Measurements from ENCODE around the gene BFSP1.

Gene BFSP1

DNA sequence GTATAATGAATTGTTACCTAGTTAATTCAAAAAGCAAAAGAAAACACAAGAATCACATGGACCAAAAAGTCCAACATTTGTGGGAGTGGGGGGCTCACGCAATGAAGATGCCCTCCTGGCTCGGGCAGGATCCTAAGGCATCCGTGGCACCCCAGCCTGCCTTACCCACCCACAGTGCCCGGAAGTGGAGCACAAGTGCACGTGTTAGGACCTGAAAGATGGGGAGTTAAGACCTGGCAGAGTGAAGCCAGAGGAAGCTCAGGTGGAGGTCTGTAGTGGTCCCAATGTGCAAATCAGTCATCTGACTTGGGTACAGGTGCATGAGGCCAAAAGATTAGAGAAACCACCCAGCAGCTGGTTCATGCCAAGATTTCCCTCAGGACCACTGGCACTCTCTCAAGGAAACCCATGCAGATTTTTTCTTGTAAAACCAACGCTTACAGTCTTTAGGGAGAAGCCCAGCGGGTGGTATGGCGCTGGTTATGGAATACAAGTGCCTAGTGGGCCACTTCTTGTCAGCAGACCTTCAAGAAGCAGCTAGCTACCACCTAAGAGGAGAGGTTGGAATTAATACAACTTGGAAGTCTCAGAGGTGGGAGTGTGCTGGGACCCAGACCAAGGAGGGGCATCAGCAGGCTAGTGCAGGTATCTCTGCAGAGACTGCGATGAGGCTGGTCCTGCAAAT lies 42.1 kb downstream of the BFSP1 start:
- H3K27me3 ChIP-seq (ENCODE audit: insufficient read depth, low read length), result no peaks in the 10 kb centered on the region
- H3K4me3 ChIP-seq (ENCODE audit: low read length), result no peak overlapping the region
- H3K4me1 ChIP-seq (ENCODE audit: insufficient read depth, low read length), result no peaks in the 10 kb centered on the region
- no peak overlapping the region for H3K27ac ChIP-seq (ENCODE audit: low read length)
- H3K9ac ChIP-seq (ENCODE audit: low read depth, low read length), result no peak overlapping the region
- no peaks in the 10 kb centered on the region for H3K9me3 ChIP-seq (ENCODE audit: insufficient read depth, low read depth, low read length)
- no peaks in the 10 kb centered on the region for H3K36me3 ChIP-seq (ENCODE audit: insufficient read depth, low read depth, low read length)

DNA sequence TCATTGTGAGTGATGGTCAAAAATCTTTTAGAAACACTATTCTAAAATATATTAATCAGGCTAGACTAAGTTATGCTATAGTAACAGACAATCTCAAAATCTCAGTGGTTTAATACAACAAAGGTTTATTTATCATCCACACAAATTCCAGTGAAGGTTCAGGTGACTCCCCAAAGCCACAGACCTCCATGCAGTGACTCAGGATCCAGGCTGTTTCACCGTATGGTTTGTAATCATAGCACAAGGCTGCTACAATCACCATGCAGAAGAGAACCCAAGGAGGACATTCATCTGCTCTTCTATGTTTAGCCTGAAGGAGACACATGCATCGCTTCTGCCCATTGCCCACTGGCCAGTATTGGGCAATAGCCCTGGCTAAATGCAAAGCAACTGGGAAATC lies 46.2 kb downstream of the BFSP1 start:
- Histone ChIP-seq H3K27me3 (ENCODE audit: insufficient read depth, low read length) (no peaks in the 10 kb centered on the region), H3K4me3 (ENCODE audit: low read length) (no peak overlapping the region)

DNA sequence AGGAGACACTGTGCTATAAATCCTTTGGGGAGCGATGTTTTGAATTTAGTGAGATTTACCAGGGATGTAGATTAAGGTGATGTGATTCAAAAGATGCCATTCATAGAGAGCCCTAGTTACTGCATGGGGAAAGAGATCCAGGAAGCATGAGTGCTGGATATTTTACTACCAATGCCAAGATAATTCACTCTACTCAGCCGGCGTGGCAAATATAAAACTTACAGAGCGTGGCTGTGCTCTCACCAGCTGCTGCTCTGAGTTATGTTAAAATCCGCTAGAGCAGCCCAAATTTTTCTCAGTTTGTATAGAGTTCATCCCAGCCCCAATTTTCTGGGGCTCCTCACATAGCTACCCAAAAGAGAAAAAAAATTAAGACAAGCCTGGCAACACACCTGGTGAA lies 48.6 kb downstream of the BFSP1 start:
- Histone ChIP-seq H3K36me3 (ENCODE audit: insufficient read depth, low read depth, low read length) (no peaks in the 10 kb centered on the region), H3K9me3 (ENCODE audit: insufficient read depth, low read depth, low read length) (no peaks in the 10 kb centered on the region), H3K4me1 (ENCODE audit: insufficient read depth, low read length) (no peaks in the 10 kb centered on the region), H3K27me3 (ENCODE audit: insufficient read depth, low read length) (no peaks in the 10 kb centered on the region), H3K9ac (ENCODE audit: low read depth, low read length) (no peak overlapping the region), H3K4me3 (ENCODE audit: low read length) (no peak overlapping the region), H3K27ac (ENCODE audit: low read length) (no peak overlapping the region)

More for the DNA sequence above, 46.2 kb downstream of the BFSP1 start:
- no peak overlapping the region for H3K27ac ChIP-seq (ENCODE audit: low read length)
- H3K9me3 ChIP-seq (ENCODE audit: insufficient read depth, low read depth, low read length), result no peaks in the 10 kb centered on the region
- H3K36me3 ChIP-seq (ENCODE audit: insufficient read depth, low read depth, low read length), result no peaks in the 10 kb centered on the region
- H3K4me1 ChIP-seq (ENCODE audit: insufficient read depth, low read length), result no peaks in the 10 kb centered on the region
- H3K9ac ChIP-seq (ENCODE audit: low read depth, low read length), result no peak overlapping the region

DNA sequence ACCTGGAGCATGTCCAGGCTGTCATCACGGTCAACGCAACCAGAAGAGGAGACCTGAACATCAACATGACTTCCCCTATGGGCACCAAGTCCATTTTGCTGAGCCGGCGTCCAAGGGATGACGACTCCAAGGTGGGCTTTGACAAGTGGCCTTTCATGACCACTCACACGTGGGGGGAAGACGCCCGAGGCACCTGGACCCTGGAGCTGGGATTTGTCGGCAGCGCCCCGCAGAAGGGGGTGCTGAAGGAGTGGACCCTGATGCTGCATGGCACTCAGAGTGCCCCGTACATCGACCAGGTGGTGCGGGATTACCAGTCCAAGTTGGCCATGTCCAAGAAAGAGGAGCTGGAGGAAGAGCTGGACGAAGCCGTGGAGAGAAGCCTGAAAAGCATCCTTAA lies 49.5 kb downstream of the BFSP1 start:
- Histone ChIP-seq H3K4me1 (ENCODE audit: insufficient read depth, low read length) (no peaks in the 10 kb centered on the region), H3K9me3 (ENCODE audit: insufficient read depth, low read depth, low read length) (no peaks in the 10 kb centered on the region), H3K4me3 (ENCODE audit: low read length) (no peak overlapping the region), H3K9ac (ENCODE audit: low read depth, low read length) (no peak overlapping the region), H3K36me3 (ENCODE audit: insufficient read depth, low read depth, low read length) (no peaks in the 10 kb centered on the region), H3K27ac (ENCODE audit: low read length) (no peak overlapping the region), H3K27me3 (ENCODE audit: insufficient read depth, low read length) (no peaks in the 10 kb centered on the region)

DNA sequence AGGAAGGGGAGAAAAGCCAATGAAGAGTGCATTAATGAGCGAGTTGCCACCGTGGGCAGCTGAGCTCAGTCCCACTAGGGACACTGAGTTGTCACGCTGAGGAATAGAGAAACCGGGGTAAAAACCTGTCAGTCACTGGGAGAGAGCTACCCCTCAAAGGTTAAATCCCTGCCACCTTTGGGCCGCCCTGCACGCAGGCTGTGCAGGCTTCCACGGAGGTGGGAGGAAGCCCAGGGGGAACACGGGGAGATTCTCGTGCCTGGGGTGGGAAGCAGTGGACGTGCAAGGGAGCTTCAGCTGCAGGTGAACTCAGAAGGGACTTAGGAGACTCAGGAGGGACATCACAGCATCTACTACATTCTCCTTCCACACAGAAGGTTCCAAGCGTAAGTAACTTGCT lies 50.5 kb downstream of the BFSP1 start:
- Histone ChIP-seq H3K36me3 (ENCODE audit: insufficient read depth, low read depth, low read length) (no peaks in the 10 kb centered on the region), H3K4me1 (ENCODE audit: insufficient read depth, low read length) (no peaks in the 10 kb centered on the region), H3K9ac (ENCODE audit: low read depth, low read length) (no peak overlapping the region), H3K4me3 (ENCODE audit: low read length) (no peak overlapping the region), H3K27me3 (ENCODE audit: insufficient read depth, low read length) (no peaks in the 10 kb centered on the region), H3K27ac (ENCODE audit: low read length) (no peak overlapping the region), H3K9me3 (ENCODE audit: insufficient read depth, low read depth, low read length) (no peaks in the 10 kb centered on the region)

DNA sequence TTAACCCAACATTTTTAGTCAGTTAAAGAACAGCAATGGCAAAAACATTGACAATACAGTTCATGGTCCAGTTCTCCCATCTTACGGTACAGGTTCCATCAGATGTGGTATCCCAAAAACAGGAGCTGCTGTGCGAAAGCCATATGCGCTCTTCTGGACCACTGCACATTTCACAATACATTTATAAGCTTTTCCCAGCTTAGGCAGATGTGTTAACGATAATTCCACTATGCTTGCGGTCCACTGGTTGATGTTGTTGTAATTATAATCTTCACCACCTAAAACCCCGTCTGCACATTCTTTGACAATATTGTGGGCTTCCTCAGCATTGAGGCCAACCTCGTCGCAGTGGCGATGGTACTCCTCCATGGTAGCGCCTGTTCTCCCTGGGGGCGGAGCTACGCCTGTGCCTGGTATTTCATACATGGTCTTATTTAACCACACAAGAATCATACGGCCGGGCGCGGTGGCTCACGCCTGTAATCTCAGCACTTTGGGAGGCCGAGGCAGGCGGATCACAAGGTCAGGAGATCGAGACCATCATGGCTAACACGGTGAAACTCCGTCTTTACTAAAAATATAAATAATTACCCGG lies 52.0 kb downstream of the BFSP1 start:
- Histone ChIP-seq H3K36me3 (ENCODE audit: insufficient read depth, low read depth, low read length) (no peaks in the 10 kb centered on the region), H3K9me3 (ENCODE audit: insufficient read depth, low read depth, low read length) (no peaks in the 10 kb centered on the region), H3K27me3 (ENCODE audit: insufficient read depth, low read length) (no peaks in the 10 kb centered on the region), H3K4me1 (ENCODE audit: insufficient read depth, low read length) (no peaks in the 10 kb centered on the region), H3K27ac (ENCODE audit: low read length) (no peak overlapping the region), H3K4me3 (ENCODE audit: low read length) (no peak overlapping the region), H3K9ac (ENCODE audit: low read depth, low read length) (no peak overlapping the region)

DNA sequence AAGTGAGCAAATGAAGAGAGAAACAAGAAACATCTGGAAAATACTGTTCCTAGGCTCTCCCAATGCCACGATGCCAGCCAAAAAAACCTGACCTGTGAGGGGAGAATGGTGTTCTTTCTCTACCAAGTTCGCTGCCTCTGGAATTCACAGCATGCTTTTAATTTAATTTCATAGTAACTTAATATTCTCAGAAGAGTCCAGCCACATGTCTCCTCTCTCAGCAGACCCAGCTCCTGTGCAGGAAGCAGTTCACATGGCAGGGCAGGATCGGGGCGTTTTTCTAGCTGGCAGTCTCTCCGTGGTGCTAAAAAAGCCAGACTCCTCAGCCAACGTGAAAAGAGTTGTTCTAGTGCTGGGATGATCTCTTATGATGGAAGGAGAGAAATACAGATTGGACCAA lies 57.5 kb downstream of the BFSP1 start:
- H3K9ac ChIP-seq (ENCODE audit: low read depth, low read length), result no peak overlapping the region
- H3K36me3 ChIP-seq (ENCODE audit: insufficient read depth, low read depth, low read length), result no peaks in the 10 kb centered on the region
- H3K27ac ChIP-seq (ENCODE audit: low read length), result no peak overlapping the region
- H3K27me3 ChIP-seq (ENCODE audit: insufficient read depth, low read length), result no peaks in the 10 kb centered on the region
- no peaks in the 10 kb centered on the region for H3K4me1 ChIP-seq (ENCODE audit: insufficient read depth, low read length)
- H3K9me3 ChIP-seq (ENCODE audit: insufficient read depth, low read depth, low read length), result no peaks in the 10 kb centered on the region
- H3K4me3 ChIP-seq (ENCODE audit: low read length), result no peak overlapping the region

DNA sequence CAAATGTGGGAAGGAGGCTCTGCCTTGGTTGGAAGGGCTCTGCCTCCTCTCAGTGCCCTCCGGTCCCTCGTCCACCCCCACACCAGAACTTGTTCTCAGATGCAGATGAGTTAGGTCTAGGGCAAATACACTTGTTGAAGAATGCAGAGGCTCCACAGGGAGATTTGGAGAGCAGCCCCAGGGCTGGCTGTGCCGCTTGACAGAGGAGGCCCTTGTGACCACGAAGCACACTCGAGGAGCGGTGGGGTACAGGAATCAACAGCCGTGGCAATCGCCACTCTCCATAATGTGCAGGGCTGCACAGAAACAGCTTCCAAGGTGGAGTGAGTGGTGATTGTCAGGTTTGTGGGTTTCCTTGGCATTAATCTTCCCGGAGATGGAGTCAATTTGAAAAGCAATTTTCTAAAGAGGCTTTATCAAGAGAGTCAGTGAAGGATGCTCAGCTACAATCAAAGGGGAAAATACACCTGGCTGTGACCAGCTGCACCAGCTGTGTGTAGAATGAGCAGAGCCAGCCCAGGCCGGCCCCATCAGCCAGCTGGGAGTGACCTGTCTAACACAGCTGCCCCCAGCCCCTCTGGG lies 59.5 kb downstream of the BFSP1 start:
- Histone ChIP-seq H3K36me3 (ENCODE audit: insufficient read depth, low read depth, low read length) (no peaks in the 10 kb centered on the region), H3K9me3 (ENCODE audit: insufficient read depth, low read depth, low read length) (no peaks in the 10 kb centered on the region), H3K27ac (ENCODE audit: low read length) (no peak overlapping the region), H3K9ac (ENCODE audit: low read depth, low read length) (no peak overlapping the region), H3K27me3 (ENCODE audit: insufficient read depth, low read length) (no peaks in the 10 kb centered on the region), H3K4me3 (ENCODE audit: low read length) (no peak overlapping the region), H3K4me1 (ENCODE audit: insufficient read depth, low read length) (no peaks in the 10 kb centered on the region)

DNA sequence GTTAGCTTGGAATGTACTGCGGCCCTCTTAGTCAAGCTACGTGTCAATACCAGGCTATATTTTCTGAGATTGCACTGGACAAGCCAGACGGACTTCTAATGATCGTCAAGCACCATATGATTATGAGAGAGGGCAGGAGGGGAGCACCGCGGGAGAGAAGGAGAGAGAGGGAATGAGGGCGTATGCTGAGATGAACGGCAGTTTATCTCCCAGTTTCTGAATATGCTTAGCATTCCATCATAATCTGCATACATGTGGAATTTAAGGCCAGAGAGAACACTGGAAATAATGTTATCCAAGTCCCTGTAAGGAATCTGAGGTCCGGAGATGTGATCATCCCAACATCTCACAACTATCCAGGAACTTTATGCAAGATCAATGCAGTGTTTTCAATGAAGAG lies 60.2 kb downstream of the BFSP1 start:
- no peak overlapping the region for H3K27ac ChIP-seq (ENCODE audit: low read length)

DNA sequence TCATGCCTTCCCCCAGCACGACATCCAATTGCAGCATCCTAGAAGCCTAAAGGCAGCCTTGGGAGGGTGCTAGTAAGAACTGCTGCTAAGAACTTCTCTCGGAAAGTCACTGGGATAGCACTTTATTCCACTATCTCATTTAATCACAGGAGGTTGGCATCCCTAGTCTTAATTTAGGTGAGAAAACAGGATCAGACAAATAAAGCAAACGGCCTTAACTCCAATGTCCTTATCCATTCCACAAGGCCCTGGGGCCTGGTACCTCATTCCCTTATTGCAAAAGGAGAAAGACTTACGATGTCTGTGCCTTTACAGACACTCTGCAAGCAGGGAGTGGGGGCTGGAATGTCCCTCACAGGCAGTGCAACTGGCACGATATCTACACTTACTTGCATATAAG lies 60.7 kb downstream of the BFSP1 start:
- Histone ChIP-seq H3K27me3 (ENCODE audit: insufficient read depth, low read length) (no peaks in the 10 kb centered on the region), H3K9ac (ENCODE audit: low read depth, low read length) (no peak overlapping the region), H3K4me3 (ENCODE audit: low read length) (no peak overlapping the region), H3K9me3 (ENCODE audit: insufficient read depth, low read depth, low read length) (no peaks in the 10 kb centered on the region), H3K4me1 (ENCODE audit: insufficient read depth, low read length) (no peaks in the 10 kb centered on the region), H3K36me3 (ENCODE audit: insufficient read depth, low read depth, low read length) (no peaks in the 10 kb centered on the region), H3K27ac (ENCODE audit: low read length) (no peak overlapping the region)

More for the DNA sequence above, 60.2 kb downstream of the BFSP1 start:
- Histone ChIP-seq H3K27me3 (ENCODE audit: insufficient read depth, low read length) (no peaks in the 10 kb centered on the region), H3K9me3 (ENCODE audit: insufficient read depth, low read depth, low read length) (no peaks in the 10 kb centered on the region), H3K4me1 (ENCODE audit: insufficient read depth, low read length) (no peaks in the 10 kb centered on the region), H3K36me3 (ENCODE audit: insufficient read depth, low read depth, low read length) (no peaks in the 10 kb centered on the region), H3K4me3 (ENCODE audit: low read length) (no peak overlapping the region), H3K9ac (ENCODE audit: low read depth, low read length) (no peak overlapping the region)

DNA sequence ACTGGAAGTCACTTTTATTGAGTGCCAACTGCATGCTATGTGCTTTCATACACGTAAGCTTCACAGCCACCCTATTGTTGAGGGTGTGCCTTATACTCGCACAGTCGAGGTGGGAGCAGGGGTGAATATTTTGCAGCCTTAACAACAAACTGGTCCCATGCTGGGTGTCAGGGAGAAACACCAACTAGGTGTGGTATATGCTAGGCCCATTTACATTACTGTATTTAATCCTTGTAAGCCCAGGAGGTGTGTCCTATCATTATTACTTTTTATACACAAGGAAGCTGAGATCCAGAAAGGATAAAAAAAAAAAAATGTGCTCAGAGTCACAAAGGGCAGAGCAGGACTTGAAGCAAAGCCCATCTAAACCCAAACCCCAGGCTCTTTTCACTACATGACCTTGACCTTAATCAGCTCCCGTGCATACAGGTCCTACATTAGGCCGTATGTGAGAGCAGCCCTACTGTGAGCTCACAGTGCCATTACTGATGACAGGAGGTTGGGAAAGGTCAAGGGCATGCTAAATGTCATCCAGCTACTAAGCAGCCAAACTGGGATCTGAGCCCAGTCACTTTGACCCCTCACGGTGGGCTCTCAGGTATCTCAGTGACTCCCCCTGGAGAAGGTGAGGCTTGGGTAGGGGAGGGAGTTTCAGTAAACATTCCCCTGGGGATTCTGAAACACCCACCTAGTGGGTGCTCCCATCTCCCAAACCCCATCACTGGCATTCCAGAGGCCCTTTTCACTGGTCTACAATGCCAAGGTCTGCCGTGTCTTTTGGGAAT lies 61.7 kb downstream of the BFSP1 start:
- no peak overlapping the region for H3K9ac ChIP-seq (ENCODE audit: low read depth, low read length)
- no peak overlapping the region for H3K27ac ChIP-seq (ENCODE audit: low read length)
- no peaks in the 10 kb centered on the region for H3K27me3 ChIP-seq (ENCODE audit: insufficient read depth, low read length)
- no peaks in the 10 kb centered on the region for H3K4me1 ChIP-seq (ENCODE audit: insufficient read depth, low read length)
- H3K36me3 ChIP-seq (ENCODE audit: insufficient read depth, low read depth, low read length), result no peaks in the 10 kb centered on the region
- H3K4me3 ChIP-seq (ENCODE audit: low read length), result no peak overlapping the region
- H3K9me3 ChIP-seq (ENCODE audit: insufficient read depth, low read depth, low read length), result no peaks in the 10 kb centered on the region

All from iPS-20b (cell line).